Measurements from ENCODE around the gene GSTM3. TPM values are rescaled to one million over a fixed set of nuclear protein-coding genes. Genes with fewer than 3 reads are reported as not detected.

Gene GSTM3
- total and polyA plus RNA-seq, 9 of the 15 experiments (the other 6 are each of a cell fraction or from before 2014, with no cell fraction given) = 3.9 to 24.5 (median 9.4) TPM

DNA sequence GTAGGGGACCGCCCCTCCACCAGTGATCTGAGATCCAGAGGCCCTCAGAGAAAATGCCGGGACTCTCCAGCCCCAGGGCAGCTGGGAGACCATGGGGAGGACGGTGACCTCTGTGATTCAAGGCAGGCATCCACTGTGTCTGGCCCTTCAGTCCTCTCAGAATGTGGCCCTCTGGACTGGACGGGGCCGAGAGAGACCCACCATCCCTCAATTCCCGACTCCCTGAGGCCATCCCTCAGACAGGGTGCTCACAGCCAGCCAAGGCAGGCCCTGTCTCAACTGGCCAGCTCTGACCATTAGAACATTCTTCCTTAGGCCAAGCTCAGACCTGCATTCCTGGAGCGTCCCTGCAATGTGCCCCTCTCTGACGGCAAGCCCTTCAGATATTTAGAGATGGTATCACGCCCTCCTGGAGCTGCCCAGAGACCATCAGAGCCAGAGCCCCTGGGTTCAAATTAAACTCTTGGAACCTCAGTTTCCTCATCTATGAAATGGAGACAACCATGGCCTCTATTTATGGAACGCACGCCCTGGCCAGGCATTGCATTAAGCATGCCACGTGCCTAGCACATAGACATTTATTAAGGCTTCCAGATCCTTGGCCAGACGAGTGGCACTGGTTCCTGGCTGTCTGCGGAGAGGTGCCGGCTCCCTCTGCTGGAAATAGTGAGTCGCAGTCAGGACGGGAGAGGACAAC, 32.5 kb upstream of the GSTM3 start (continued):
- no peak for TF ChIP-seq HOXB6 (CRISPR knock-in tag; IDR thresholded peaks at IDR 0.05; ENCODE audit: borderline replicate concordance)
- TF ChIP-seq, protein P1, sequence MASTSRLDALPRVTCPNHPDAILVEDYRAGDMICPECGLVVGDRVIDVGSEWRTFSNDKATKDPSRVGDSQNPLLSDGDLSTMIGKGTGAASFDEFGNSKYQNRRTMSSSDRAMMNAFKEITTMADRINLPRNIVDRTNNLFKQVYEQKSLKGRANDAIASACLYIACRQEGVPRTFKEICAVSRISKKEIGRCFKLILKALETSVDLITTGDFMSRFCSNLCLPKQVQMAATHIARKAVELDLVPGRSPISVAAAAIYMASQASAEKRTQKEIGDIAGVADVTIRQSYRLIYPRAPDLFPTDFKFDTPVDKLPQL (IDR thresholded peaks at IDR 0.05; ENCODE audit: extremely low read depth, insufficient read length) = no peak
- no peak for TF ChIP-seq RUNX1 (IDR thresholded peaks at IDR 0.05; ENCODE audit: low read depth)
- TF ChIP-seq, protein P2, sequence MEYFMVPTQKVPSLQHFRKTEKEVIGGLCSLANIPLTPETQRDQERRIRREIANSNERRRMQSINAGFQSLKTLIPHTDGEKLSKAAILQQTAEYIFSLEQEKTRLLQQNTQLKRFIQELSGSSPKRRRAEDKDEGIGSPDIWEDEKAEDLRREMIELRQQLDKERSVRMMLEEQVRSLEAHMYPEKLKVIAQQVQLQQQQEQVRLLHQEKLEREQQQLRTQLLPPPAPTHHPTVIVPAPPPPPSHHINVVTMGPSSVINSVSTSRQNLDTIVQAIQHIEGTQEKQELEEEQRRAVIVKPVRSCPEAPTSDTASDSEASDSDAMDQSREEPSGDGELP (CRISPR knock-in tag; IDR thresholded peaks at IDR 0.05; ENCODE audit: borderline replicate concordance) = no peak; the same call in 1 of the 2 replicates
- TF ChIP-seq SIRT6 (IDR thresholded peaks at IDR 0.05; ENCODE audit: low read depth, low read length) = no peak
- no peak for TF ChIP-seq POLR2A (conservative IDR thresholded peaks at IDR 0.05)
- TF ChIP-seq, protein P3, sequence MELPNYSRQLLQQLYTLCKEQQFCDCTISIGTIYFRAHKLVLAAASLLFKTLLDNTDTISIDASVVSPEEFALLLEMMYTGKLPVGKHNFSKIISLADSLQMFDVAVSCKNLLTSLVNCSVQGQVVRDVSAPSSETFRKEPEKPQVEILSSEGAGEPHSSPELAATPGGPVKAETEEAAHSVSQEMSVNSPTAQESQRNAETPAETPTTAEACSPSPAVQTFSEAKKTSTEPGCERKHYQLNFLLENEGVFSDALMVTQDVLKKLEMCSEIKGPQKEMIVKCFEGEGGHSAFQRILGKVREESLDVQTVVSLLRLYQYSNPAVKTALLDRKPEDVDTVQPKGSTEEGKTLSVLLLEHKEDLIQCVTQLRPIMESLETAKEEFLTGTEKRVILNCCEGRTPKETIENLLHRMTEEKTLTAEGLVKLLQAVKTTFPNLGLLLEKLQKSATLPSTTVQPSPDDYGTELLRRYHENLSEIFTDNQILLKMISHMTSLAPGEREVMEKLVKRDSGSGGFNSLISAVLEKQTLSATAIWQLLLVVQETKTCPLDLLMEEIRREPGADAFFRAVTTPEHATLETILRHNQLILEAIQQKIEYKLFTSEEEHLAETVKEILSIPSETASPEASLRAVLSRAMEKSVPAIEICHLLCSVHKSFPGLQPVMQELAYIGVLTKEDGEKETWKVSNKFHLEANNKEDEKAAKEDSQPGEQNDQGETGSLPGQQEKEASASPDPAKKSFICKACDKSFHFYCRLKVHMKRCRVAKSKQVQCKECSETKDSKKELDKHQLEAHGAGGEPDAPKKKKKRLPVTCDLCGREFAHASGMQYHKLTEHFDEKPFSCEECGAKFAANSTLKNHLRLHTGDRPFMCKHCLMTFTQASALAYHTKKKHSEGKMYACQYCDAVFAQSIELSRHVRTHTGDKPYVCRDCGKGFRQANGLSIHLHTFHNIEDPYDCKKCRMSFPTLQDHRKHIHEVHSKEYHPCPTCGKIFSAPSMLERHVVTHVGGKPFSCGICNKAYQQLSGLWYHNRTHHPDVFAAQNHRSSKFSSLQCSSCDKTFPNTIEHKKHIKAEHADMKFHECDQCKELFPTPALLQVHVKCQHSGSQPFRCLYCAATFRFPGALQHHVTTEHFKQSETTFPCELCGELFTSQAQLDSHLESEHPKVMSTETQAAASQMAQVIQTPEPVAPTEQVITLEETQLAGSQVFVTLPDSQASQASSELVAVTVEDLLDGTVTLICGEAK (IDR thresholded peaks at IDR 0.05) = no peak
- TF ChIP-seq, protein P3 (CRISPR knock-in tag; IDR thresholded peaks at IDR 0.05) = no peak
- TF ChIP-seq STAT5A (IDR thresholded peaks at IDR 0.05; ENCODE audit: borderline replicate concordance, low read length) = no peak
- no peak for TF ChIP-seq SRSF7 (optimal IDR thresholded peaks at IDR 0.05; ENCODE audit: low read depth, low read length)
- TF ChIP-seq, protein P4, sequence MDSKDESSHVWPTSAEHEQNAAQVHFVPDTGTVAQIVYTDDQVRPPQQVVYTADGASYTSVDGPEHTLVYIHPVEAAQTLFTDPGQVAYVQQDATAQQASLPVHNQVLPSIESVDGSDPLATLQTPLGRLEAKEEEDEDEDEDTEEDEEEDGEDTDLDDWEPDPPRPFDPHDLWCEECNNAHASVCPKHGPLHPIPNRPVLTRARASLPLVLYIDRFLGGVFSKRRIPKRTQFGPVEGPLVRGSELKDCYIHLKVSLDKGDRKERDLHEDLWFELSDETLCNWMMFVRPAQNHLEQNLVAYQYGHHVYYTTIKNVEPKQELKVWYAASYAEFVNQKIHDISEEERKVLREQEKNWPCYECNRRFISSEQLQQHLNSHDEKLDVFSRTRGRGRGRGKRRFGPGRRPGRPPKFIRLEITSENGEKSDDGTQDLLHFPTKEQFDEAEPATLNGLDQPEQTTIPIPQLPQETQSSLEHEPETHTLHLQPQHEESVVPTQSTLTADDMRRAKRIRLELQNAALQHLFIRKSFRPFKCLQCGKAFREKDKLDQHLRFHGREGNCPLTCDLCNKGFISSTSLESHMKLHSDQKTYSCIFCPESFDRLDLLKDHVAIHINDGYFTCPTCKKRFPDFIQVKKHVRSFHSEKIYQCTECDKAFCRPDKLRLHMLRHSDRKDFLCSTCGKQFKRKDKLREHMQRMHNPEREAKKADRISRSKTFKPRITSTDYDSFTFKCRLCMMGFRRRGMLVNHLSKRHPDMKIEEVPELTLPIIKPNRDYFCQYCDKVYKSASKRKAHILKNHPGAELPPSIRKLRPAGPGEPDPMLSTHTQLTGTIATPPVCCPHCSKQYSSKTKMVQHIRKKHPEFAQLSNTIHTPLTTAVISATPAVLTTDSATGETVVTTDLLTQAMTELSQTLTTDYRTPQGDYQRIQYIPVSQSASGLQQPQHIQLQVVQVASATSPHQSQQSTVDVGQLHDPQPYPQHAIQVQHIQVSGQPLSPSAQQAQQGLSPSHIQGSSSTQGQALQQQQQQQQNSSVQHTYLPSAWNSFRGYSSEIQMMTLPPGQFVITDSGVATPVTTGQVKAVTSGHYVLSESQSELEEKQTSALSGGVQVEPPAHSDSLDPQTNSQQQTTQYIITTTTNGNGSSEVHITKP (IDR thresholded peaks at IDR 0.05; ENCODE audit: partially characterized antibody) = no peak
- no peak for TF ChIP-seq ZNF785 (CRISPR knock-in tag; IDR thresholded peaks at IDR 0.05)
